DND-41 (cell line): ENCODE results near the gene DPM3.

Experiments
- ATAC-seq: fragments of 200-7000 bp; cut with Tn5 transposase; 3 replicates; pipeline ENCODE4 v1.9.1; 2021; ENCODE audit warnings: low read depth; ENCODE audit not compliant: insufficient read depth
- DNase-seq: peaks from one replicate; pipeline ENCODE4 v3.0.0-alpha.2; 2020
- H2AFZ ChIP-seq: 2 replicates; pipeline ENCODE4 v1.6.0; 2012; ENCODE audit warnings: low read depth, low read length
- H3K27ac ChIP-seq: 2 replicates; pipeline ENCODE4 v1.5.1; 2012; ENCODE audit warnings: low read length, inconsistent platforms
- H3K27me3 ChIP-seq: fragments of 200-600 bp; sonication (generic); 2 replicates; pipeline ENCODE4 v1.6.0; 2012; ENCODE audit warnings: low read length, mild to moderate bottlenecking, inconsistent platforms; ENCODE audit not compliant: insufficient read depth, poor library complexity
- H3K36me3 ChIP-seq: 2 replicates; pipeline ENCODE4 v1.5.1; 2012; ENCODE audit warnings: low read length, inconsistent platforms; ENCODE audit not compliant: insufficient read depth
- H3K4me1 ChIP-seq: 2 replicates; pipeline ENCODE4 v1.5.1; 2012; ENCODE audit warnings: mild to moderate bottlenecking, low read length; ENCODE audit not compliant: insufficient read depth
- H3K4me2 ChIP-seq: 2 replicates; pipeline ENCODE4 v1.6.0; 2012; ENCODE audit warnings: mild to moderate bottlenecking, moderate library complexity, low read length, inconsistent platforms; ENCODE audit not compliant: insufficient read depth
- H3K4me3 ChIP-seq, 2 experiments: fragments of 200-600 bp in 1 of 2; shearing (Covaris generic) in 1 of 2; 2 replicates each; pipeline ENCODE4 v1.5.1; 2012 to 2016; ENCODE audit warnings: inconsistent platforms in 2 of 2, low read length in 2 of 2, mild to moderate bottlenecking in 2 of 2, low read depth in 1 of 2, moderate library complexity in 1 of 2
- H3K79me2 ChIP-seq: 2 replicates; pipeline ENCODE4 v1.6.0; 2012; ENCODE audit warnings: low read length, inconsistent platforms; ENCODE audit not compliant: insufficient read depth
- H3K9ac ChIP-seq: 2 replicates; pipeline ENCODE4 v1.6.0; 2012; ENCODE audit warnings: low read depth, mild to moderate bottlenecking, inconsistent platforms, low read length, moderate library complexity
- H3K9me3 ChIP-seq: 2 replicates; pipeline ENCODE4 v1.5.1; 2012; ENCODE audit warnings: low read length, moderate library complexity, mild to moderate bottlenecking, inconsistent platforms; ENCODE audit not compliant: insufficient read depth, severe bottlenecking
- H4K20me1 ChIP-seq: 2 replicates; pipeline ENCODE4 v1.6.0; 2012; ENCODE audit warnings: low read length; ENCODE audit not compliant: insufficient read depth
- EZH2 ChIP-seq: IDR thresholded peaks from 3 replicates; pipeline ENCODE4 v1.6.1; 2012; ENCODE audit warnings: borderline replicate concordance, low read depth, mild to moderate bottlenecking, moderate library complexity, low read length, inconsistent platforms; ENCODE audit not compliant: severe bottlenecking
- TF ChIP-seq, protein P1 (sequence below): IDR thresholded peaks from 2 replicates; pipeline ENCODE4 v1.5.1; 2012; ENCODE audit warnings: borderline replicate concordance, low read length, moderate library complexity, mild to moderate bottlenecking; ENCODE audit not compliant: poor library complexity, severe bottlenecking; ENCODE audit errors: extremely low read depth

The DPM3 gene

DNA sequence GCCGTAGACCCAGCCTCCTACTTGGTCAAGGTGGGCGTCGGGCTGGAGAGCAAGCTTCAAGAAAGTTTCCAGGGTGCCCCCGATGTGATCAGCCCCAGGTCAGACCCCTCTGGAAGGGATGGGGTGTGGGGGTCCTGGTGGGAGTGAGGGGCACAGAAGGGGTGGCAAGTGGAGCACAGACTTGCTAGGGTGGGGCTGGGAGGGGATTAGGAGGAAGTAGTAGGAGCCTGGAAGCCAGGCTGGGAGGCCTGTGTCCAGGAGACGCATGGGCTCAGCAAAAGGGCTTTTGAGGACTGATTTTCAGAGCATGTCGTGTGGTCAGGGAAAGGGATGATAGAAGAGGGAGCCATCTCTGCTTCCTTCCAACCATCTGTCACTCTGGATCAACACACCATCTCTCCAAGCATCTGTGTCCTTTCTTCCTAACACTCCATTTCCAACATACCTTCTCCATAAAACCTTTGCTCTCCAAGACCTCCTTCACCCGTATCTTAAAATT lies 41.8 kb upstream of the DPM3 start:
- H3K27ac ChIP-seq: no peak overlapping the region
- TF ChIP-seq, protein P1, sequence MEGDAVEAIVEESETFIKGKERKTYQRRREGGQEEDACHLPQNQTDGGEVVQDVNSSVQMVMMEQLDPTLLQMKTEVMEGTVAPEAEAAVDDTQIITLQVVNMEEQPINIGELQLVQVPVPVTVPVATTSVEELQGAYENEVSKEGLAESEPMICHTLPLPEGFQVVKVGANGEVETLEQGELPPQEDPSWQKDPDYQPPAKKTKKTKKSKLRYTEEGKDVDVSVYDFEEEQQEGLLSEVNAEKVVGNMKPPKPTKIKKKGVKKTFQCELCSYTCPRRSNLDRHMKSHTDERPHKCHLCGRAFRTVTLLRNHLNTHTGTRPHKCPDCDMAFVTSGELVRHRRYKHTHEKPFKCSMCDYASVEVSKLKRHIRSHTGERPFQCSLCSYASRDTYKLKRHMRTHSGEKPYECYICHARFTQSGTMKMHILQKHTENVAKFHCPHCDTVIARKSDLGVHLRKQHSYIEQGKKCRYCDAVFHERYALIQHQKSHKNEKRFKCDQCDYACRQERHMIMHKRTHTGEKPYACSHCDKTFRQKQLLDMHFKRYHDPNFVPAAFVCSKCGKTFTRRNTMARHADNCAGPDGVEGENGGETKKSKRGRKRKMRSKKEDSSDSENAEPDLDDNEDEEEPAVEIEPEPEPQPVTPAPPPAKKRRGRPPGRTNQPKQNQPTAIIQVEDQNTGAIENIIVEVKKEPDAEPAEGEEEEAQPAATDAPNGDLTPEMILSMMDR: no peak
- TF ChIP-seq EZH2: no peak
- H3K4me1 ChIP-seq: peaks cover 5% of the 10 kb centered on the region
- H3K36me3 ChIP-seq: peaks cover 9% of the 10 kb centered on the region; the same call in 1 of the 2 replicates
- H3K9me3 ChIP-seq: no peaks in the 10 kb centered on the region
- H3K4me3 ChIP-seq: no peak overlapping the region
- no peak overlapping the region for H3K4me2 ChIP-seq
- H4K20me1 ChIP-seq: no peaks in the 10 kb centered on the region
- no peaks in the 10 kb centered on the region for H3K27me3 ChIP-seq
- no peaks in the 10 kb centered on the region for H3K79me2 ChIP-seq
- H3K9ac ChIP-seq: no peak overlapping the region
- DNase-seq (no peak), ATAC-seq (no peak)
- H2AFZ ChIP-seq: no peak overlapping the region

- Histone ChIP-seq H4K20me1 (no peaks in the 10 kb centered on the region), H3K27ac (no peak overlapping the region), H3K9ac (no peak overlapping the region), H3K4me3 (no peak overlapping the region), H3K36me3 (peaks cover 12% of the 10 kb centered on the region; the same call in 1 of the 2 replicates), H3K79me2 (no peaks in the 10 kb centered on the region), H3K4me2 (no peak overlapping the region), H3K27me3 (no peaks in the 10 kb centered on the region), H2AFZ (no peak overlapping the region), H3K9me3 (no peaks in the 10 kb centered on the region), H3K4me1 (peaks cover 10% of the 10 kb centered on the region)
- DNase-seq: no peak
- no peak for TF ChIP-seq EZH2
- TF ChIP-seq, protein P1: no peak
- ATAC-seq: no peak
Observed at GRCh38 chr1:155181371-155182051, 41.2 kb upstream of the DPM3 start.

DNA sequence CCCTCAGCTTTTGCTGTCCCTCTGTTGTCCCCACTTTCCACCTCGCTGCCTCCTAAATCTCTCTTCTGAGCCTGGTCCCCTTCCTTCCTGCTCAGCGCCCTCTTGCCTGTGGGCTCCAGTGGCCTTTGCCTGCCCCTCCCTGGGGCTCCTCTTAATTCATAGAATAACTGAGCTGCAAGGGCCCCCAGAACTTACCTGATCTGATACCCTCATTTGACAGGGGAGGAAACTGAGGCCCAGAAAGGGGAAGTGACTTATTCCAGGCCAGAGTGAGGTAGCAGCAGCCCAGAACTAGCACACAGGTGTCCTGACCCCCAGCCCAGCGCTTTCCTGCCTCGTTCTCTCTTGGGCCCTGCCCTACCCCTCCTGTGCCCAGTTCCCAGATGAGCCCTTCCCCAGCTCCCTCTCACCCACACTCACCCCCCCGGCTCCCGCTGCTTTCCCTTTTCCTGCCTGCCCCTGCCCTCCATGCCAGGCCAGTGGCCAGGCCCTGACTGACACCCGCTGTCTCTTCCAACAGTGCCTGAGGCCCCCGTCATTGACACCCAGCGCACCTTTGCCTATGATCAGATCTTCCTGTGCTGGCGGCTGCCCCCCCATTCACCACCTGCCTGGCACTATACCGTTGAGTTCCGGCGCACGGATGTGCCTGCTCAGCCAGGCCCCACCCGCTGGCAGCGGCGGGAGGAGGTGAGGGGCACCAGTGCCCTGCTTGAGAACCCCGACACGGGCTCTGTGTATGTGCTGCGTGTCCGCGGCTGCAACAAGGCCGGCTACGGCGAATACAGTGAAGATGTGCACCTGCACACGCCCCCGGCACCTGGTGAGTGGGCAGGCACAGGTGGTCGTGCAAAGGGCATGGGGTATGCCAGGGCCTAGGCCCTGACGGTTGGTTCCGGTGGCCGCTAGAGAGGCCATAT lies 39.0 kb upstream of the DPM3 start:
- no peak for TF ChIP-seq EZH2
- TF ChIP-seq, protein P1: no peak
- Histone ChIP-seq H3K27me3 (no peaks in the 10 kb centered on the region), H3K9me3 (no peaks in the 10 kb centered on the region), H3K36me3 (peaks cover 12% of the 10 kb centered on the region; the same call in 1 of the 2 replicates), H3K79me2 (no peaks in the 10 kb centered on the region), H3K4me2 (no peak overlapping the region), H3K9ac (no peak overlapping the region), H2AFZ (no peak overlapping the region), H4K20me1 (no peaks in the 10 kb centered on the region), H3K27ac (no peak overlapping the region), H3K4me1 (peaks cover 23% of the 10 kb centered on the region), H3K4me3 (no peak overlapping the region)
- ATAC-seq: no peak
- DNase-seq: no peak
